ENCODE results near the gene TANGO2. TPM values are rescaled to one million over a fixed set of nuclear protein-coding genes. Genes with fewer than 3 reads are reported as not detected.

The TANGO2 gene
- total and polyA plus RNA-seq, 10 of the 15 experiments (the other 5 are each of a cell fraction or from before 2014, with no cell fraction given), result 4.0 to 24.8 (median 20.9) TPM

- CTCF ChIA-PET, result no interaction called here
Measured at GRCh38 chr22:20001082-20001638, 19.8 kb upstream of the TANGO2 start.

GRCh38 chr22:20002128-20002527 is 18.8 kb upstream of the TANGO2 start:
- Histone ChIP-seq H2AFZ (ENCODE audit: control insufficient read depth, low read depth, low read length) (no peak overlapping the region), H3K36me3 (ENCODE audit: control insufficient read depth in 2 of 2, insufficient read depth in 2 of 2, low read length in 1 of 2) (no peaks in the 10 kb centered on the region), H3K4me3 (no peak overlapping the region), H4K20me1 (ENCODE audit: control insufficient read depth, insufficient read depth) (no peaks in the 10 kb centered on the region), H3K4me2 (ENCODE audit: control insufficient read depth, insufficient read depth) (no peak overlapping the region), H3K27ac (ENCODE audit: control insufficient read depth, insufficient read depth) (no peak overlapping the region), H3K27me3 (replicated peaks in 1 of 2; ENCODE audit: control insufficient read depth in 2 of 2, insufficient read depth in 2 of 2, low read length in 1 of 2) (peaks cover 0 to 2% of the 10 kb centered on the region in 2 experiments; a peak in 2 of 4 replicates), H3K79me2 (ENCODE audit: control insufficient read depth, insufficient read depth, low read length) (no peaks in the 10 kb centered on the region), H3K9me3 (replicated peaks; ENCODE audit: control insufficient read depth, insufficient read depth, low read length) (peaks cover 3% of the 10 kb centered on the region; the same call in 2 of the 3 replicates), H3K4me1 (ENCODE audit: control insufficient read depth, insufficient read depth, low read length) (no peaks in the 10 kb centered on the region), H3K9ac (ENCODE audit: control insufficient read depth, insufficient read depth, low read length) (no peak overlapping the region)
- in situ Hi-C loops (cut with MboI) (no loop called here), intact Hi-C loops (cut with micrococcal nuclease; ENCODE audit: unreplicated experiment) (no loop called here)
- ATAC-seq, result no peak
- 39% methylated on average over 9 of the region's 9 CpGs for WGBS (ENCODE audit: insufficient coverage, insufficient replicate concordance, low lambda C conversion rate, missing lambda C conversion rate)
- TF ChIP-seq BHLHE40 (IDR thresholded peaks at IDR 0.05; ENCODE audit: borderline replicate concordance in 1 of 2, low read depth in 2 of 2, low read length in 1 of 2) (no peak), CBX5 (IDR thresholded peaks at IDR 0.05; ENCODE audit: low read depth) (no peak), CBFB (IDR thresholded peaks at IDR 0.05; ENCODE audit: low read depth) (no peak), ZNF217 (IDR thresholded peaks at IDR 0.05) (no peak), IRF4 (IDR thresholded peaks at IDR 0.05; ENCODE audit: low read depth, low read length) (no peak), WRNIP1 (IDR thresholded peaks at IDR 0.05; ENCODE audit: borderline replicate concordance, low read depth, low read length) (no peak), GABPA (IDR thresholded peaks at IDR 0.05; ENCODE audit: low read depth) (no peak), IKZF2 (IDR thresholded peaks at IDR 0.05) (no peak)
- ChIA-PET POLR2A (no interaction called here), CTCF (interaction anchor here (0.9 kb wide), 1 partner anchor 11 kb away, joined by 4 read pairs; no protein-coding TSS in a partner anchor), RAD21 (ENCODE audit: unreplicated experiment) (no interaction called here), SMC1A (ENCODE audit: uncharacterized antibody, unreplicated experiment) (no interaction called here)
- DNase-seq (ENCODE audit: low read depth, low spot score), result no peak
- FAIRE-seq, result no peak
- BruUV-seq (replicated peaks), result no TSS peak

More at GRCh38 chr22:20001082-20001638, 19.8 kb upstream of the TANGO2 start:
- DNase-seq (ENCODE audit: low read depth, low spot score), result no peak
- Histone ChIP-seq H3K9ac (ENCODE audit: control insufficient read depth, insufficient read depth, low read length) (no peak overlapping the region), H4K20me1 (ENCODE audit: control insufficient read depth, insufficient read depth) (no peaks in the 10 kb centered on the region), H3K4me2 (ENCODE audit: control insufficient read depth, insufficient read depth) (no peak overlapping the region), H3K4me1 (ENCODE audit: control insufficient read depth, insufficient read depth, low read length) (no peaks in the 10 kb centered on the region), H3K9me3 (replicated peaks; ENCODE audit: control insufficient read depth, insufficient read depth, low read length) (peaks cover 3% of the 10 kb centered on the region; the same call in 2 of the 3 replicates), H3K27me3 (replicated peaks in 1 of 2; ENCODE audit: control insufficient read depth in 2 of 2, insufficient read depth in 2 of 2, low read length in 1 of 2) (peaks cover 0 to 2% of the 10 kb centered on the region in 2 experiments; a peak in 2 of 4 replicates), H3K36me3 (ENCODE audit: control insufficient read depth in 2 of 2, insufficient read depth in 2 of 2, low read length in 1 of 2) (no peaks in the 10 kb centered on the region), H3K4me3 (no peak overlapping the region), H2AFZ (ENCODE audit: control insufficient read depth, low read depth, low read length) (no peak overlapping the region), H3K79me2 (ENCODE audit: control insufficient read depth, insufficient read depth, low read length) (no peaks in the 10 kb centered on the region), H3K27ac (ENCODE audit: control insufficient read depth, insufficient read depth) (no peak overlapping the region)
- no peak for ATAC-seq
- WGBS (ENCODE audit: insufficient coverage, insufficient replicate concordance, low lambda C conversion rate, missing lambda C conversion rate), result 34% methylated on average over 11 of the region's 11 CpGs
- no peak for TF ChIP-seq YBX1 (IDR thresholded peaks at IDR 0.05)
- TF ChIP-seq IRF5 (IDR thresholded peaks at IDR 0.05; ENCODE audit: borderline replicate concordance), result no peak
- ChIA-PET RAD21 (ENCODE audit: unreplicated experiment) (no interaction called here), SMC1A (ENCODE audit: uncharacterized antibody, unreplicated experiment) (no interaction called here), POLR2A (no interaction called here)
- FAIRE-seq, result no peak
- no TSS peak for BruUV-seq (replicated peaks)
- intact Hi-C loops (cut with micrococcal nuclease; ENCODE audit: unreplicated experiment) (no loop called here), in situ Hi-C loops (cut with MboI) (no loop called here)
